Mucosa of gallbladder (tissue), 1 donor: ENCODE data around the gene ZDHHC3. TPM values are rescaled to one million over a fixed set of nuclear protein-coding genes. Genes with fewer than 3 reads are reported as not detected.
A peak's percentile ranks its signal among the peaks of the same experiment; 100 is the strongest.

Source experiments
- DNase-seq: peaks from one replicate; pipeline ENCODE4 v3.0.0-alpha.2; 2020; ENCODE audit warnings: low spot score
- total RNA-seq: library from RNA; stranded (reverse); gene quantifications from one replicate; pipeline ENCODE4 v1.2.1, GENCODE V29; 2021
- donor health status: DM: no; HTN: no; CAD: no.

ZDHHC3 gene
- total RNA-seq, 1 donor from 2014 or later: 72.4 TPM

DNA sequence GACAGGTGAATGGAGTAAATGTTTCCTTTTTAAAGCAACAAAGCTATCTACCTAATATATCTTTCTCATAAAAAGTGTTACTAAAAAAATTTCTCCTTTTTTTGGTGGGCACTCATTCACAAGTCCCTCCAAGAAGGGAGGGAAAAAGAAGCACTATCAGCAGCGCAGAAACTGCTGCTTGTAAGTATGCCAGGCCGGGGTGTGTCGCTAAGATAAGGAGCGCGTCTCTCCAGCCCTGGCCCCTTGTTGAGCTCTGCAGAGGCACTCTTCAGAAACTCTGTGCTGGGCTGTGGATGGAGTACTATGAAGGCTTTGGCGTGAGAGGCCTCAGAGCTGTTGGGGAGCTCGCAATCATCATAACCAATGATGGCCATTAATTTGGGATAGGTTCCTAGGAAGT is 49.1 kb downstream of the ZDHHC3 start:
- no peak for DNase-seq

DNA sequence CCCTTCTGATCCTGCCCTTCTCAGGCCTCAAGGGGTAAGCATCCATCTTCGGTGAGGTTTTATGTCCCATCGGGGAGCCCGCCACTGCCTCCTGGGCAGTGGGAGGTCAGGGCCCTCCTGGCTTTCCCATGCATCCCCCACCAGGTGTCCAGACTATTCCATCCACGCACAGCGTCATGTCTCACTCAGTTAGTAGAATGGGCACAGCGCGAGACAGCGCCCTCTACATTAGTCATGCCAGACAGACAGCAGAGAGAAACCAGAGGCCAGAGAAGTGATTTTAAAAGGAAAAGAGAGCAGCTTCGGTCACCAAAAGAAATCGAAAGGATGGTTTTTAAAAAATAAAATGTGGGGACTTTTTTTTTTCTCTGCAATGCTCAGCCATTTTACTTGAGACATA is 49.8 kb downstream of the ZDHHC3 start:
- no peak for DNase-seq

DNA sequence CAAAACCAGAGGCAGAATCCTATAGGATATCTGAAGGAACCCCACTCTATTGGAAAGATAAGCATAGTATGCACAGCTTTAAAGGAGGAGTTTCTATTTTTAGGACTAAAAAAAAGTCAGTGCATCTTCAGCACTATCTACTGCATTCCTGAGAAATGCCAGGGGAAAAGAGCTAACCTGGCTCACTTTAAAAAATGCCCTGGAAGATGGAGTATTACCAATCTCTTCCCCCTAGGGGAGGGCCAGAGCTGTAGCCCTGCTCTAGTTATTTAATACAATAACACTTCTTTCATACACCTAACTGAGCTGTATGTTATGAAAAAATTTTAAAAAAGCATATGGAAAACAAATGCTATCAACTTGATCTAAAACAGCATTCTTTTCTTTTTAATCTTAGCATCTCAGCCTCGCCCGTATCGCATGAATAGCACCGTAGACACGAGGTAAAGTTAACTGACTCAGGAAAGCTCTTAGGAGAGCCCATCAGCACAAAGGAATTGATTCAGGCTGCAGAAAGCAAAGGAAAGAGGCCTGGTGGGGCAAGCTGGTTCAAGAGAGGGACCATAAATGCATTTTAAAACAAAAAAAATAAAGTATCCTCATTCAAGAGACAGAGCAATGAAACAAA is 51.4 kb downstream of the ZDHHC3 start:
- DNase-seq: no peak

DNA sequence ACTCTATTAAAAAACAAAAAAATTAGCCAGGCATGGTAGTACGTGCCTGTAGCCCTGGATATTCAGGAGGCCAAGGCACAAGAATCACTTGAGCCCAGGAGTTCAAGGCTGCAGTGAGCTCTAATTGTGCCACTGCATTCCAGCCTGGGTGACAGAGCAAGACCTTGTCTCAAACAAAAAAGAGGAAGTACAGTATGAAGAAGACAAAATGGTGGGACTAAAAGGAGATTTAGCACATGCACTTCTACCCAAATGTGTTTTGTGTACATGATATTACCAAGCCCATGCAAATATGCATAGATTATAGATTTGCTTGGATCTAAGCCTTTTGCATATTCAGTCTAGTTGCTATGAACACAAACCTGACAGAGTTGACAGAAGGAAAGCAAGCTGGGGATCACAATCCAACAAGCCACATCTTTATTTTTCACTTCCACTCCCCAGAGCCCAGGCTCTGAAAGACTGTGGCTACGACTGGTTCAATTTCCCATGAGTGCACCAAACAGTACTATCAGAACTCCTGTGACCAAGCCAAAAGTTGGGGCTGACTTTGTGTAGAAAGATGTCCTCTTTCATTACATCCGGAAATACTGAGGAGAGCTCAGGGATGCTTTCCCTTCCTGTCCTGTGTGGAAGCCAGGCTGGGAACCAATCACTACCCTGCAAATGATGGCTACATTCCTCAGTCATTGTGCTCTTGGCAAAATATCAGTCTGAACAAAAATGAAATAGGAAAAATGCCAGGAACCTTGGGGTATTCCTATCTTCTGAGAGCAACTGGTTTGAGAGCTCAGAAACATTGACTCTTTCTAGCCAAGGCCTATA is 52.1 kb downstream of the ZDHHC3 start:
- DNase-seq: no peak

DNA sequence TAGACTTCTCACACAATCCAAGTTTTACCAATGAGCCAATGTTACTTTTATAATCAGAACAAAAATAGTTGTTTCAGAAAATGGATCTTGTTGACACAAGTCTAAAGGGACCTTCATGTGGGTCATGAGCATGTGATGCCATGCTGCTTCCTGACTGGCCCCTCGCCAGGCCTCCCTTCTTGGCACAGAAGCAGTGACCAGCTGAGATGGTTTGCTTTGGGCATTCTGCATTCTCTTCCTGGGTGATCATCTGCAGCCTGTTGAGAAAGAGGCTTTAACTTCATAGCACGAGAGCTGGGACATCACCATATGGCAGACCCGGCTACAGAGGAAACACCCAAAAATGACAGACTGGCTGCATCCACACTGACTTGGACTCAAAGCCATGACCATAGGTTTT is 55.9 kb downstream of the ZDHHC3 start:
- no peak for DNase-seq

DNA sequence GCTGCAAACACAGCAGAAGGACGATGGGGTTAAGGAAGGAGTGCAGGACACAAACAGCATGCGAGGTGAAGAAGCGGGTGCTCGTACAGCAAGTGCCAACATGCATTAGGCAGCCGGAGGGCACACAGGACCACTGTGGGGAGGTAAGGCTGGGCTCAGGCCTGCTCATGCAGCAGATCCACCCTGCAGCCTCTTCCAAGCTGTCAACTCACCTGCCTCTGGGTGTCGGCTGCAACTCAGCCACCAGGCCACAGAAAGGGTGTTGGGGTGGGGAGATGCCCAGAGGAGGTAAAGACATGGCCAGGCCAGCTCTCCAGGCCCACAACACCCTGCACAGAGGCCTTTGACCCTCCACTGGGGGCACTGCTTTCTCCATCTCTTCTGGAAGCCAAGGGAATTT is 57.4 kb downstream of the ZDHHC3 start:
- no peak for DNase-seq

DNA sequence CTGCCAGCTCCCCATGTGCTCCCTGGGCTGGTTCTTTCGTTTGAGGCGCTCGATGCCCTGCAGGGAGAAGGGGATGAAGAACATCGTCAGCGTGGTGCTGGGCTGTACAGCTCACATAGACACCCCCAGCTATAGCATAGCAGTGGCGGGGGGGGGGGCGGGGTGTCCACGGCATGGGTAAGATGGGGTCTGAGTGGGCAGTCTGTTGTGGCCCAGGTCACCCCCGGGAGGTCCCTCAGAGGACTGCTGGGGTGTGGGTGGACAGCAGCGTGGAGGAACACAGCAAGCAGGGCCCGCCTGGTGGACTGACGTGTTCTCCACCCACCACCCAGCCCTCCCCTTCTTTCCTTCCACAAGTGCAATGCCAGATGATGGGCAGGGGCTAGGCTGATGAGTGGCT is 57.9 kb downstream of the ZDHHC3 start:
- DNase-seq: no peak

DNA sequence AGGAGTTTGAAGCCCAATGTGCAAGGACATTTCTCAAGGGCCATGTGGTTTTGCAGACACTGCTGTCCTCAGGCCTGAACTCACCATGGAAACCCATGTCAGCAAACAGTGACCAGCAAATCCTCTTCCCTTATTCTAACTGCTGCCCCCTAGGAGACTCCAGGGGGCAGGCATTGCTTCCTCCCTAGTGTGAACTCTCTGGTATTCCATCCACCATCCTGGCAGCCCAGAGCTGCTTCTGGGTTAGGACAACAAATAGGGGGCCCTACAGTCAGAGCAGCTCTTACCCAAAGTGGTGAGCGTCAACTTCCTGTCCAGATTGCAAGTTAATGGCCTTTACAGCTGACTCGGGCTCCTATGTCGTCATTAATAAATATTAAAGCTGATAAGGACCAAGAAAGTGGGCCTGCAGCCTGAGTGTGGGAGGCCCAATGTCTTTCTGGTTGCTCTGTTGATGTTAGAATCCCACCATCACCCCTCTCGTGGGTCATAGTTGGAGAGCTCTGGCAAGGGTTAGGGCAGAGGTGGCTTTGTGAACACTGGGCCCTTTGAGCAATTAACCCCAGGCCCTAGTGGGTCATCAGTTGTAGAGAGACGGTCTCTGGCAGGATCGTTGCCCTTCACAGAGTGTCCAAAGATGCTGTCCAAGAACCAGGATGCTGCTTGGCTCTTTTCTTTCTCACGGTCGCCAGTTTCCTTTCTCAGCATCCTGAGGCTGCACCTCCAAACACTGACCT is 60.1 kb downstream of the ZDHHC3 start:
- DNase-seq: no peak

DNA sequence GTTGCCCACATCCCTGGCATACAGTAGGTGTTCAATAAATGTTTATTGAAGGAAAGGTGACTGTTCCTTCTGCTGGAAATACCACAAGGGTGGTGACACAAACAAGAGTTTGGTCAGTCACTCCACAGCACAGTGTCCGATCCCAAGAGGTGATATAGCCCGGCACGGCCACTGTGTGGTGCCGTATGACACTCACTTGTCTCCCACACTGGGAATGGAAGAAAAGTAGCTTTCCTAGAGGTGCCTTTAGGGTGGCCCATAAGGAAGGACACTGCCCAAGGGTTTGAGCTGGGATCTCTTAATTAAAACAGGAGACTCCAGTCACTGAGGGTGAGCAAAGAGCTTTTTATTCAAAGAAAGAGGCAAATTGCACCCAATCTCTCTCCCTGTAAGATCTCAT is 61.0 kb downstream of the ZDHHC3 start:
- no peak for DNase-seq

DNA sequence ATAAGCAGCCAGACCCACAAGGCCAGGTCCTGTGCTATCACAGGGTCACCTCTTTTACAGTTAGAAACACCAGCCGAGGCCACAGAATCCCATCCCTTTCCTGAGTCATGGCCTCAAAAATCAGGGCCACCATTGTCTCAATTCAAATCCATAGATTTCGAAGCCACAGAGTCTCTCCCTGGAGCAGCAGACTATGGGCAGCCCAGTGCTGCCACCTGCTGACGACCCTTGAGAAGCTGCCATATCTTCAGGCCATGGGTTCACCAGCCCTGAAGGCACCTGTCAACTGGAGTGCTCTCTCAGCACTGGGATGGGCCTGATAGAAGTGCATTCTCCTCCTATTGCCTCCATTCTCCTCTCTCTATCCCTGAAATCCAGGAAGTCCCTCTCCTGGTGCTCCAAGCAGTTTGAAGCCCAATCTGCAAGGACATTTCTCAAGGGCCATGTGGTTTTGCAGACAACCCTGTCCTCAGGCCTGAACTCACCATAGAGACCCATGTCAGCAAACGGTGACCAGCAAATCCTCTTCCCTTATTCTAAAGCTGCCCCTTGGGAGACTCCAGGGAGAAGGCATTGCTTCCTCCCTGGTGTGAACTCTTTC is 62.0 kb downstream of the ZDHHC3 start:
- peak; percentile 64 for DNase-seq

DNA sequence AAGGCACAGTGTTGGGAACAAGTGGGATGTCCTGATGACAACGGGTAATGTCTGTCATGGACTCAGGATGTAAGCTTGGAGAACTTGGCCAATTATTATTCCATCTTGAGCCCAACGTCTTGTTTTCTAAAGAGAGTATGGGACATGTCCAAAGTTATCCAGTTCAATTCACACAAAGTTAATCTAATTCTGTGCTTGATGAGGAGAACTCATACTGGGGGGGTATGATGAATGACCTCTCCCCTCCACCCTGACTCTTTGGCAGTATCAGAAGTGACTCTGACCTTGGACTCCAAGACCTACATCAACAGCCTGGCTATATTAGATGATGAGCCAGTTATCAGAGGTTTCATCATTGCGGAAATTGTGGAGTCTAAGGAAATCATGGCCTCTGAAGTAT is 65.3 kb downstream of the ZDHHC3 start:
- DNase-seq: no peak

DNA sequence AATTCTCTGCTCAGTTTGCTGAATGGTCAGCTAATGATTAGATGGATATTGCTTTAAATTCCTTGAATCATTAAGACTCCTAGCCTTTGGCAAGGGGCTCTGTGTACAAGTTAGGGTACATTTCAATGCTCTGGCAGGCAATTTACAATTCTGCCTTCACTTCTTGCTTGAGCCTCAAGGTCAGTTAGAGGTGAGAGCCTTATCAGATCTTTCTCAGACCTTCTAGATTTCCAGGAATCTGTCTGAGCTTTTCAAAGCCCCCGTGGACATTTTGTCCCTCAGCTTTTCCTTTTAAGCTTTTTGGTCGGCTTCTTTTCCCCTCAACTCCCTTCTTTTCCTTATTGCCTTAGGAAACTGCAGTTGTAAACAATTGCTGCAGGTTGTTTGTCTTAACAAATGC is 66.9 kb downstream of the ZDHHC3 start:
- no peak for DNase-seq

DNA sequence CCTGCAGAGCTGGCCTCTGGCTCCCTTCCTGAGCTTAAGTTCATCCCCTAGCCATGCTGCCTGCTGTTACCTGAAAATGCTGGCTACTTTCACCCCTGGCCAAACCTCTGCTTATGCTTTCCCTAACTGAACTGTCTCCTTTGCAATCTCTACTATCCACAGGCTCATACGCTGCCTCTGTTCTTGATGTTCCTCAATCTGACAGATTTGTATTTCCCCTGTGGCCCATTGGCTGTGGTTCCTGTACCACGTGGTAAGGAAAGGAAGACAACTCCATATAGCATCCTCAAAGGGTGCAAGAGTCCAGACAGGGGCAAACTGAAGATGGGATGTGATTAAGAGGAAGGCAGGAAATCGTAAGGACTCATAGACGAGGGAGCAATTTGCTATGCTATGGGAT is 68.4 kb downstream of the ZDHHC3 start:
- DNase-seq: no peak

DNA sequence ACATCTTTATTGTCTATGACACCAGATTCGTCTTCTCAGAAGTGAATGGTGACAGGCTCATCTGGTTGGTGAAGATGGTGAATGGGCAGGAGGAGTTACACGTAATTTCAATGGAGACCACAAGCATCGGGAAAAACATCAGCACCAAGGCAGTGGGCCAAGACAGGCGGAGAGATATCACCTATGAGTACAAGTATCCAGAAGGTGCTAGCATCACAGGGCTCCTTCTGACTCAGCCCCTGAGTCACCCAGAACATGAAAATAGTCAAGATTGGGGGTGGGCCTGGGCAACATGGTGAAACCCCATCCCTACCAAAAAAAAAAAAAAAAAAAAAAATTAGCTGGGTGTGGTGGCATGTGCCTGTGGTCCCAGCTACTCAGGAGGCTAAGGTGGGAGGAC is 69.0 kb downstream of the ZDHHC3 start:
- DNase-seq: no peak

DNA sequence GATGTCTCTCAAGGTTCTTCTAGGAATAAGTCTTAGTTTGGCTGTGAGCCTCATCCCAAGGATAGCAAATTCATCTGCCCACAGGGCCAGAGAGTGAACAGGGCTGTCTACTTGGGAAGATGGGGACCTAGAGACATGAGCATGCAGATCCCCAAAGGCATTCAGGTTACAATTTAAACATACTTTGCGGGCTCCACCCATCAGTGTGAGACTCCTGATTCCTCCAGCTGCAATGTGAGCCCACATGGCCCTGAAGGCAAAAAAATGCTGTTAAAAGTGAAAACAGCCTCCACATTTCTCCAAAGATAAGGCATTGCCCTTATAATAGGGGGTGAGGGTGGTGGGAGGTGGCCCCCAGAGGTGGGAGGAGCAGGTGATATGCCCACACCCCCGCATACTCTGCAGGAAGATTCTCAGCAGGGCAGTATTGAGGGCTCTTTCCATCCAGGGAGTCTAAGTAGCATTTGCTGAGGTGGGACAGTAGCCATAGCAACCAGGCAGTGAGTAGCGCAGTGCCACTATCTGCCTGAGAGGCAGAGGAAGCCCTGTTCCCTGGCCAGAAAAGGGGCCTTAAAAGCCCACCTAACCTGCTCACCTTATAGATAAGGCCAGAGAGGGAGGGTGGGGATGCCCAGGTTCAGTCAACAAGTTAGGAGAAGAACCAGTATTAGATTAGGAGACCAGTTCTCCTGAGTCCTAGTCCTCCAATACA is 70.4 kb downstream of the ZDHHC3 start:
- no peak for DNase-seq

DNA sequence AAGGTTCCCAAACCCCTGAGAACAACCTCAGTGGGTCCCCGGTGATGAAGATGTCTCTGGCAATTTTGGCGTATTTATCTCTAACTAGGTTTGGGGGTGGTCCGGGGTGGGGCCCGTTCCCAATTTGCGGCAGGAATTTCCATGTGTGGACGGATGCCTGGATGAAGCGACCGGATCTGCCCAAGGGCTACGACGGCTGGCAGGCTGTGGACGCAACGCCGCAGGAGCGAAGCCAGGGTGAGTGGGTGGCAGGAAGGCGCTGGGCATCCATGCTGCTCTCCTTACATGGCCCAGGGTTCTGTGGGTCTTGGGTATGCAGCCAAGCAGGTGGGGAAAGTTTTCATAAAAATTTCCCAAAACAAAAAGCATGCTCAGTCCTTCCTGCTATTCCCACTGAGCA is 72.2 kb downstream of the ZDHHC3 start:
- no peak for DNase-seq

DNA sequence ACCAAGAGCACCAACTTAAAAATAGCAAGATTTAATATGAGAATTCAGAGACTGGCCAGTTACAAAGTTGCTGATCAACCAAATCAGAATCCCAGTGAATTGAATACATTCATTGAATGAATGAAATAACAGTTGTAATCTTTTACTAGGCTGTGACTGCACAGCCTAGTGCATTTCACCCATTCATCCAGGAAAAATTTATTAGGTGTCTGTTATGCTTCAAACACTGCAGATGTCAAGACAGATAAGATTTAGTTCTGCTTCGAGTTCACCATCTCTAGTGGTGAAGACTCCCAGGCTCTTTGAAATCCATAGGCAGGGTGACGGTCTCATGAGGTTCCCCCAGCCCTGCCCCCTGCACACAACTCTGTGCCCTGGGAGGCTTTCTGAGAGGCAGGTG is 72.7 kb downstream of the ZDHHC3 start:
- DNase-seq: no peak

DNA sequence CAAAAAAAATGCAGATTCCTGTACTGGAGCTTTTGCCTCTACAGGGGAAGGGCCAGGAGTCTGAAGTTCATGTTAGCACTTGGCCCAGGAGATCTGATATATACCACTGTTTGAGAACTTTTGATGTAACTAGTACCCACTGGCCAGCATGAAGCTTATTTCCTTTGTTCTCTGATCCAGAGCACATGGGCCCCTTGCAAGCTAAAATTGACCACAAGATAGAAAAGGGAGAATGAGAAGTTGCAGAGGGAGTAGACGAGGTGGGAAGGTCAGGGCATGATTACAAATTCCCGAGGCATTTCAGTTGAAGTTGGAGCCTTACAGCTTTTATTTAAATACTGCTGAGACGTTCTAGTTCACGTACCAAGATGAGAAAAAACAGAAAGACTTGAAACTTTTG is 73.3 kb downstream of the ZDHHC3 start:
- DNase-seq: no peak

DNA sequence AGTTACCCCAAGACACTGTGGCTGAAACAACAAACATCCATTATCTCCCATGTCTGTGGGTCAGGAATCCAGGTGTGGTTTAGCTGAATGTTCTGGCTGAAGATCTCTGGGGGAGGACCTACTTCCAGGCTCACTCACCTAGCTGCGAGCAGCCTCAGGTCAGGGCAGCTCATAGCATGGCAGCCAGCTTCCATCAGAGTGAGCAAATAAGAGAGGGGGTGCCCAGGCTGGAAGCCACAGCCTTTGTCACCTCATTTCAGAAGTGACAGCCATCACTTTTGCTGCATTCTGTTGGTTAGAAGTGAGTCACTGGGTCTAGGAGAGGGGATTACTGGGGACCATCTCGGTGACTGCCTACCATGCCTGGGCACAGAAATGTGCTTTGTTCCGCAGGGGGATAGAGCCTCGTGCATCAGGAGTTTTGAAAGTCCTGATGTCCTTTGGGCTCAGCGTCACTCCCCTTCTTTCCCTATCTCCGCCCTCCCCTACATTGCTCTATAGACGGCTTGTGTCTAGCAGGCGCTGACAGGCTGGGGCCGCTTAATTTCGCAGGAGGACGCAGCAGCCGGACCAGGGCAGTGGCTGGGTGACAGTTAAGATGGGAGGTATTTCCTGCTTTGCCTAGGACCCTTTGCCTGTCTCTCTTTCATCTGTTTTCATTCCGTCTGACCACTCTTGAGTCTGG is 76.1 kb downstream of the ZDHHC3 start:
- no peak for DNase-seq

DNA sequence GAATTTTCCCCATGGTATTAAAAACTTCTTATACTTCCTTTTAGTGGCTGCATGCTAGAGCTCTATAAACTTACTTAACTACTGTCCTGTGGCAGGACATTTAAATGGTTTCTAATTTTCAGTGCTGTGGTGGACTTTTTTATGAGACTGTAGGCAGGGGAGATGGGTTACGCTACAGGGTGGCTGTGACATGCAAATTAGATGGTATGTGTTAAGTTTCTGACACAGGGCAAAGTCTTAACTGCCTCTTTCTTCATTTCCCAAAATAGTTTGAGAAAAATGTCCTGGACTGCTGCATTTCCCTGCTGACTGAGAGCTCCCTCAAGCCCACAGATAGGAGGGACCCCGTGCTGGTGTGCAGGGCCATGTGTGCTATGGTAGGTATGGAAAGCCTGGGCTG is 79.5 kb downstream of the ZDHHC3 start:
- DNase-seq: no peak

DNA sequence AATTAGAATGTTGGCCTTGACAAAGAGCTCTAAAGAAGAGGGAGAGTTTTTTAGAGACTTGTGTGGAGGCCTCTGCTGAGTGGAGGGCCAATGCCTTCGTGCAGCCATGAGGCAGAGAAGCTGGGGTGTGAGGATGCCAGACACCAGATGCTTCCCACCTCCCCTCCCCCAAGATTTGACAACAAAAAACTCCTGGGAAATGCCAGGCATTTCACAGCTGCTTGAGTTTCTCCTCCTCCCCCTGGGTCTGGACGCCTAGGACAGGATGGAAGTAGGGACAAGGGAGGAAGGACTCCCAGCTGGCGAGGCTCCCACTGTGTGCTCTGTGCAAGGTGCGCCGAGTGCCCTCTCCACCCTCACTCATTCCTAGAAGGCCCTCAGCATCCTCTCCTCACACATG is 81.5 kb downstream of the ZDHHC3 start:
- no peak for DNase-seq
